HG03354 (cell line): ENCODE results near the gene SECISBP2L.
A peak's percentile ranks its signal among the peaks of the same experiment; 100 is the strongest.
"Not testable (repeated sequence)": the region's sequence is repeated elsewhere in the genome, so short reads cannot be mapped to it uniquely, and the experiment has no call there.

Experiments used
- ATAC-seq: cut with Tn5 transposase; IDR thresholded peaks from one replicate; pipeline ENCODE4 v1.9.1; 2021; ENCODE audit warnings: mild to moderate bottlenecking; ENCODE audit not compliant: unreplicated experiment, poor library complexity, severe bottlenecking

The SECISBP2L gene

DNA sequence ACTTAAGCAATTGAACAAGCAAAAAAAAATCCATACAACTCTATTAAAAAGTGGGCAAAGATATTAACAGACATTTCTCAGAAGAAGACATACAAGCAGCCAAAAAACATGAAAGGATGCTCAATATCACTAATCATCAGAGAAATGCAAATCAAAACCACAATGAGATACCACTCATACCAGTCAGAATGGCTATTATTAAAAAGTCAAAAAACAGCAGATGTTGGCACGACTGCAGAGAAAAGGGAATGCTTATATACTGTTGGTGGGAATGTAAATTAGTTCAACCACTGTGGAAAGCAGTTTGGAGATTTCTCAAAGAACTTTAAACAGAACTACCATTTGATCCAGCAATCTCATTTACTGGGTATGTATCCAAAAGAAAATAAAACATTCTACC lies 75.3 kb downstream of the SECISBP2L start:
- ATAC-seq, result not testable (repeated sequence)

DNA sequence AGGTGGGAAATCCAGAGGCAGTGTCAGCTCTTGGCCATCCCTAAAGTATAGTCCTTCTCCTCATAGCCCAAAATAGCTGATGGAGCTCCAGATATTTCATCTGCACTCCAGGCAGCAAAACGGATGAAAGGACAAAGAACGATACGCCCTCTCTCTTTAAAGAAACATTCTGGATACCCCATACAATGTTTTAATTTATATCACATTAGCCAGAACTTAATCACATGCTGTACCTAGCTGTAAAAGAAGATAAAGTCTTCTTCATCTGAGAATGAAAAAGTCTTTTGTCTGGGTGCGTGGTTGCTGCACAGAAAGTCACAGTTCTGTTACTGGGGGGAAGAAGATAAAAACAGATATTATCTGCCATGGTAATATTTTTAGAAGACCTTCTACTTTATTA lies 78.2 kb downstream of the SECISBP2L start:
- no peak for ATAC-seq

DNA sequence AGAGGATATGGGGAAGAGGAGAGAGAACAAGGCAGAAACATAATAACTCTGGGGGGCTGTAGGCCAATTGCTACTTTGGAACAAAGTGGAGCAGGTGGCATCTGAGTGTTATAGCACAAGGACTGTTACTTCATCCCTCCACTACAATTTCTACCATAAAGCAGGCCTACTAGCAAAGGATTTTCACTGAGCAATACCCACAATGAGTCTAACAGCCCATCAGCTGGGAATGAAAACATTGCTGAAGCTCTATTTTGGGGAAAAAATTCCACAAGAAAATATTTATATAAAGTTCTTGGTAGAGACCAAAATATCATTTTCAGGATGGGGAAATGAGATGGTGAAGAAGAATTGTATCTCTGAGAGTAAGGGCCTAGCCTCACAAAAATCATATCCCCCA lies 78.9 kb downstream of the SECISBP2L start:
- no peak for ATAC-seq

DNA sequence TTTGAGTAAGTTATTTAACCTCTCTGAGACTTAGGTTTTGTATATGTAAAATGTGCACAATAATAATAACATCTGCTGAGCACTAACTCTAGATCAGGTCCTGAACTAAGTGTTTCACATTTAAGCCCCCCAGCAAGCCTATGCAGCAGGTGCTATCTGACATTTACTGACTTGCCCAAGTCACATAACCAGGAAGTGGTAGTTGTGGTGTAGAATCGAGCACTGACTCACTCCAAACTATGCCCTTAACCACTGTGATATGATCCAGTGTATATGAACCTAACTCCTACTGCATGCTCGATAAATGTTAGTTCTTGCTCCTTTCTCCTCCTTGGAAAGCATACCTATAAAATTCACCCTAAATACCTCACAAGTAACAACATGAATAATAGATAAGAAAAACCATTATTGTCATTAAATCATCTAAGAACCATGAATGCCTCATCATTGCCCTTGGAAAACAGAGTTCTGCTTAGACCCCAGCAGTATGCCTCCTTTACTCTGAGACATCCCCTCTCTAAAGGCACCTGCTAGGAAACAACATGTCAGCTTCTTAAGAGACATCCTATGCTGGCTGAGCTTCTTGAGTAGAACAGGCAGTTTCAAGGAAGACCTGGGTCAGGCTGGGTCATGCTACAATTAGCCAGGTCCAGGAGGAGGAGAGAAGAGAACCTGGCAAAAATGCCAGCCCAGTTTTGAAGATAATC lies 79.5 kb downstream of the SECISBP2L start:
- ATAC-seq, result peak; percentile 78

DNA sequence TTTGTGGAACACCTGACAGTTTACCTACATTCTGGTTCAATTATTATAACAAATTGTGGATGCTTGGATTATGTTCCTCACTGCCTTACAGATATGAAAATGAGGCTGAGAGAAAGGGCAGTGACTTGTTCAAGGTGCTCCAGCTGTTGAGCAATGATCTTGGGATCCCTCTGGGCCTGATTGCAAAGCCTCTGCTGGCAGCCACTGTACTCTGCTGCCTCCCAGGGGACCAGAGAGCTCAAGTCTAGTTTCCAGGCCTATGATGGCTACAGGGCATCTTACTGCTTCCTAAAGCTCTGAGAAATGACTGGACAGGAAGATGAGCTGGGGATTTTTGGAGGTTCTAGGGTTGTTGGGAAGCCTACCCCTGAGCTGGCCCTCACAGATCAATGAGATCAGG lies 80.3 kb downstream of the SECISBP2L start:
- ATAC-seq, result peak; percentile 62

DNA sequence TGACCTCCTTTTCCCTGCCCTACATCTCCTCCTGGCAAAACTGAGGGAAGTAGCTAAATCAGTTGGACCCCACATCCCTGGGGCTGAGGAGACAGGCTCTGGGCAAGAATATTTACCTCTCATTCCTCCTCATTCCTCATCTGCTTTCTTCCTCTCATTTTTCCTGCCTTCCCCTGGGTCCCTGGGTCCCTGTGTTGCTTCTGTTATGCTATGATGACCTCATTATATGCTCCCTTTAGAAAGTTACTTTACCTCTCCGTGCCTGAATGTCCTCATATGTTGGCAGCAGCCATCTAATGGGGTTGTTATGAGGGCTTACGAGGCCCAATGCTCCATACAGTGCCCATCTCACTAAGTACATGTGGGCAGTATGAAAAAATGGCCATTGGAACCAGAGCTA lies 81.3 kb downstream of the SECISBP2L start:
- no peak for ATAC-seq

DNA sequence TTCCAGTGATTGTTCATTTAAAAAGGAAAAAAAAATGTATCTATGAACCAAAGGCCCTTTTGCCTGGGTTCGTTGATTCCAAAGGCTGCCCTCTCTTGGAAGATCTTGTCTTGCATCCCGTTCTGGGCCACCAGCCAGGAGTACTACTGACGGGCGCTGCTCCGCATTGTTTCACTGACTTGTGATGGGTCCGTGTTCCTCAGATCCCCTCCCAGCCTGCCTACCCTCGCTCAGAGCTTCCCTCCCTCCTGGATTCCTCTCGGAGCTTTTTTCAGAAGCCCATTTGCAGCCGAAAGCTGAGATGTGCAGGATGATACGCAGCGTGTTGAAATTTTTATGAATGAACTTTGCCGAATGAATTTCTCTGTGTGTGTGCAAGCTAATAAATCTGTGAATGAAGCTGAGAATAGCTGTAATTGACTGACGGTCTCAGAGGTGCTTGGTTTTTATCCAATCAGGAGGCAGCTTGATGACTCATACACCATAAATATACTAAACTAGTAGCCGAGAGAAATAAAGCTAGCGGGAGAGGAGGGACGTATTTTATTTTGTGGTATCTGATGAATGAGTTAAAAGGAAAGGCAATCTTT lies 82.6 kb downstream of the SECISBP2L start, which contains the start of gene SHC4:
Gene SHC4, minus strand, starts transcription at position 396 of the 590 bp plus-strand sequence. CDS start 904 bp downstream, outside the sequence.
- ATAC-seq, result peak; percentile 53

DNA sequence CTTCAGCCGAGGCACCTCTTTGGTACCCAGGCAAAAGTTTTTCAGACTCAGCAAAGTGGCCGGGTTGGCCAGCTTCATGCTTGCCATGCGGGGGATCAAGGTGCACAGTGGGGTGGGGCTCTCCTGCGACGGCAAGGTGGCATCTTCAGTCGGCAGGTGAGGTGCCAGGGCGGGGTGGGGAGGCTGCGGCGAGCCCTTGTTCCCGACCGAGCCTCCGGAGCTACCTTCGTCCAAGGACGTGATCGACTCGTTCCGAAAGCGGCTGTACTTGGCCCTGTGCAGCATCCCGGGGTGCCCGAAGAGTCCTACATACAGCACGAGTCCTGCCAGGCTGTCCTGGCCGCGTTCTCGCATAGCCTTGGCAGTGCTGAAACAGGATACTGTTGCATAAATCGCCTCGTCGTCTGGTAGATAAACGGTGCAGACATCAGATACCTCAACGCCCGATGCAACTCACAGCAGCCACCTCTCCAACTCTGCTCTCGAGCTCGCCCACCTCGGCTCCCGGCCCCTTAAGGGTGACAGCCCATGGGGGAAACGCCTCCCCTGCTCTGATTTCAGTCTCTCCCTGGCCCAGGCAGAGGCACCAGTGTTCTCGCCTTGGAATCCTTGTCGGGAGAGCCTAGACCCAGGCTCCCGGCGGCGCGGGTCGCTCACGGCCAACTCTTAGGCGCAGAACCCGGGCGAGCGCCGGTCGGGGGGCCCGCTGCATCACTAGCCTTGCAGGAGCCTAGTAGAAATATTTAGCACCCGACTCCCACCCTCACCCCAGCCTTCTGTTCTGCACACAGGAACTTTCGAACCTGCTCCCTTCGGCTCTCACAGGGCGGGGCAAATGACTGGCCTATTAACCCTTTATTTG lies 83.4 kb downstream of the SECISBP2L start:
- no peak for ATAC-seq

DNA sequence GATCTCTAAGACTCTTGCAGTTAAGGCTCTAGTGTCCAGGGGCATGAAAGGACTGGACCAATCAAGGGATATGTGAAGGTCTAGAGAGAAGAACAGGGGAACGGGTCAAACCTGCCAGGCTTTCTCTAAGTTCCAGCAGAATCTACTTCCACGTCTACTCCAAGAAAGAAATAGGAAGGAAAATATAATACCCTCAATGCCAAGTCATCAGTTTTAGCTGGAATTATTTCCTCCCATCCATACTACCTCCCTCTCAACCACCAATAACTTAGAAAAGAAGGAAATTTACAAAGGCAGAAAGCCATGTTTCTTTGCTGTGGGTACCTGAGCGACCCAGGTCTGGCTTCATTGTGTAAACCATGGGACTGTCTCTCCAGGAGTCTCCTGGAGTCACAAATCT lies 90.3 kb downstream of the SECISBP2L start:
- ATAC-seq, result no peak

DNA sequence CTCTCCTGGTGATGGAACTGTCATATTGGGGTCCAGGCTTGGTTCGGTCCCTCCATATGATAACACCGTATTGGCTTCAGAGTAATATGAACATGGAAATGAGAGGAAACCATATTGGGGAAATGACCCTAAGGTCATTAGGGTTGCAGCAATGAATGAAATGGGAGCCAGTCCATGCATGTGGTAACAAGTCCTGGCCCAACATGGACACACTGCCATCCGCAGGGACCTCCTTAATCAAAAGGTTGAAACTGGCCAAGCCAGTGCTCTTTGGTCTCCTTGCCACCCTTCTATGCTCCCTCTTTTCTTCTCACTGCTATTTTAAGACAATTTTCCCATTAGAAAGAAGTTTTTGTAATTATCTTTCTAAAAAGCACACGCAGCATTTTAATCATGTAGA lies 90.9 kb downstream of the SECISBP2L start:
- ATAC-seq, result no peak

DNA sequence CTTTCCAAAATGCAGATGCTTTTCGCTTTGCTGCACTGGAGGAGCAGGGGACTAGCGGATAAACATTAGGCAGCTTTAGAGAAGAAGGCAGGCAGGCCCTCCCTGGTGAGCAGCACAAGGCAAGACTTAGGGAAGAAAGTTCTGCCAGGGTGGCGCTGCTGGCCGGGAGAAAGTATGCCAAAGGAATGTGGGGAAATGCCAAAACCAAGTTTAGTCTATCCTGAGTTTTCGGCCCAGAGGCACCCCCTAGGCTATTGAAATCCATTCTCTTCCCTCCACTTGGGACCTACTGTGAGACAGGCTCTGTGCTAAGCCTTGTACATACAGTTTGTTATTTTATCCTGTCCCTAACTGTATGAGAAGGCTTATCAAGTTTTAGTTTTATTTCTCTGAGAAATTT lies 91.7 kb downstream of the SECISBP2L start:
- no peak for ATAC-seq

DNA sequence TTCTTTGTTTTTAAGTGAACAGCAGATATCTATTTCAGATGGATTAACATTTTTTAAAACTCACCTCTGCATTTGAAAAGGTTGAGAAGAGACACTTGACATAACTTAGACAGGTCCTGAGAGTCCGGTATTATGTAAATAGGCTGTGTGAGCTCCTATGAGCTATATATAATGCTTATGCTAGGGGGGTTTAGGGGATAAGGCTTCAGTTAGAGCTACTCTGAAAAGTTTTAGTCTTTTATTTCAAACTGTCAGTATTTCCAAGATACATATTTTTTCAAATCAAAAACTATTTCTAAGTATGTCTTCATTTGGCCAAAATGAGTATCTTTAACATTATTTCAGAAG lies 99.4 kb downstream of the SECISBP2L start:
- no peak for ATAC-seq

DNA sequence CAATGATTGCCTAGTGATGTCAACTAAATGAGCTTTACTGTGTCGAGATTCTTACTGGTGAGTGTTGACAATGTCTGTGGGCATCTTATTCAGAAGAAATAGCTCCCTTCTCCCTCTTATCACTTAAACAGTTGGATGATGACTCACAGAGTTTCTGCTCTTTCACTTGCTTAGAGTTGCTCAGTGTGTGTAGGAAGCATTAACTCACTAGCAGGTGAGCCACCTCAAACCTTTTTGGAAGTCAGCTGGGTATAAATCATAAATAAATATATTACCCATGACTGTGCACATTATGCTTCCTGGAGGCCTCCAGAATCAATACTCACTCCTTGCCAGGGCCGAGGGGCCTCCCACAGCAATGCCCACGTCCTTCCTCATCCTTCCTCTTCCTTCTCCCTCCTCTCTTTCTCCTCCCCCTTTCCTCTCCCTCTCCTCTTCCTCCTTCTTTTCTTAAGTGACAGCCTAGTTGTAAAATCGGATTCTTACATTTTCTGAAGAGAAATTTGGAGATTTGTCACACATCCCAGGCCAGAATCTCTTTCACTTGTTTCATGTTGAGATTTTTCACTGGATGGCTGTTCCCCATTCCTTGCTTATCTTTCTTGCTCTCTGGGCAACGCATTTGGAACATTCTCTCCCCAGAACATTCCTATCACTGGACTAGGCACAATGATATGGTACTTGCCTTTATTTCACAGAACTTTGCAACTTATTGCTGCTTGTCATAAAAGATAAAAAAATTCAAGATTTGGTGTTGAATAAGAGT lies 100.0 kb downstream of the SECISBP2L start:
- no peak for ATAC-seq

DNA sequence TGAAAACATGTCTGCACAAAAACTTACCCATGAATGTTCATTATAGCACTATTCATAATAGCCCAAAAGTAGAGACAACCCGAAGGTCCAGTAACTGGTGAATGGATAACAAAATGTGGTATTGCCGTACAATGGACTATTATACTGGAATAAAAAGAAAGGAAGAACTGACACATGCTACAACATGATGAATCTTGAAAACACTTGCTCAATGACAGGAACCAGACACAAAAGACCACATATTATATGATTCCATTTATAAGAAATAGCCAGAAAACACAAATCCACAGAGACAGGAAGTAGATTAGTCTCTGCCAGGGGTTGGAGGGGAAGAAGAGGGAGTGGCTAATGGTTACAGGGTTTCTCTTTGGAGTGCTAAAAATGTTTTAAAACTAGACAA lies 100.9 kb downstream of the SECISBP2L start:
- no peak for ATAC-seq

DNA sequence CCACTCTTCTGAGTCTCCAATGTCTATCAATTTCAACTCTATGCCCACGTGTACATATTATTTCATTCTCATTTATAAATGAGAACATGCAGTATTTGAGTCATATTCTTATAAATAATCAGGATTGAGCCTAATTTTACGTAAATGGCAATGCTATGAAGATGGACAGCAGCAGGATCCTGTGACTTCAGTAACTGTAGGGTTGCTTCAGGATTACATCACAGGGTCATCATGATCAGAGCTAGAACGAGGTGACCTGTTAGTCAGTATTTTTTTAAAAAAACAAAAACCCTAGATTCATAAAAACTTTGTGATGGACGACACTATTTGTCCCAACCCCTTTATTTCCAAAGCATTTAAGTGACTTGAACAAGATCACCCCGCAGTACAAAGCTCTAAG lies 104.3 kb downstream of the SECISBP2L start:
- ATAC-seq, result no peak

DNA sequence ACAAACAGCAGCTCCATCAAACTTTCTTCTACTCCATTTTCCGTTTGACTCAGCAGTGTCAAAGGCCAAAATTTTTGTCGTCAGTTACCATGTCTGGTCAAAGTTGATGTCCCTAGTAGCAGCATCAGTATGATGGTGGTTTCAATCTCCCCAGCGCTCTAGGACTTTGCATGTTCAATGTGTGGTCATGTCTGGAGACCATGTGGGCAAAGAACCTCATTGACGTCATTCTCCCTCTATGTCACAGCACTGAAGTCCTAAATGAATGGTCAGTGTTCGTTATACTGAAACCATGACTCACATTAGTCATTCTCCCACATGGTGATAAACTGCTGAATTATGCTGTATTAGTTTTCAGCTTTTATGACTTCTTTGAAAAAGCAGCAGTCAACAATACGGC lies 105.7 kb downstream of the SECISBP2L start:
- peak; percentile 97 for ATAC-seq

DNA sequence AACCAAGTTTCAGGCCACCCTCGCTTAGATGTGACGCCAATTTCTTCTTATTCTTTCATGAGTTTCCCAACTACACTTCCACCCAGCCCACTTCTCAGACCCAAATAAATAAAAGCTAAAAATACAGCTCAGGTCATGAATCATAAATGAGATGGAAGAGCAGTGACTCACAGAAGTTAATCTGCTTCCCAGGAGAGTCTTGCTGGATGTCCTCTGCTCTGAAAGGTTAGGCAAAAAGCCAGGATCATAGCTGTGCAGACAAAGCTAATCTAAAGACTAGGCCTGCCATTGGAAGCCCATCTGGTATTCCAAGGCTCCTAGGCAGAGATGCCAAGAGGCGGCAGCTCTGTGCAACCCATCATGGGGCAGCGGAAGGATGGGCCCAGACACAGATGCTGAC lies 106.6 kb downstream of the SECISBP2L start:
- ATAC-seq, result no peak
